Uterus (tissue), 4 donors: Measurements from ENCODE around the gene COL4A1. TPM values are rescaled to one million over a fixed set of nuclear protein-coding genes. Genes with fewer than 3 reads are reported as not detected.

Source experiments
- DNase-seq, 2 donors: peaks; one replicate each; pipeline ENCODE4 v3.0.0-alpha.2; 2019 to 2020
- H3K27ac ChIP-seq, 2 donors: fragments of 200-600 bp; sonication (generic); 1 replicate in 1 of 2; 2 replicates in 1 of 2; pipeline ENCODE4 v1.5.1; 2016 to 2018
- H3K27me3 ChIP-seq, 2 donors: fragments of 200-600 bp; sonication (generic); one replicate each; pipeline ENCODE4 v1.5.1; 2018 to 2019; ENCODE audit warnings: control low read depth in 1 of 2
- H3K36me3 ChIP-seq, 2 donors: fragments of 200-600 bp; sonication (generic); one replicate each; pipeline ENCODE4 v1.5.1; 2019; ENCODE audit warnings: control low read depth in 1 of 2
- H3K4me1 ChIP-seq, 2 donors: fragments of 200-600 bp; sonication (generic); one replicate each; pipeline ENCODE4 v1.5.1; 2018 to 2019; ENCODE audit warnings: control low read depth in 1 of 2
- H3K4me3 ChIP-seq, 2 donors: fragments of 200-600 bp; sonication (generic); 1 replicate in 1 of 2; 2 replicates in 1 of 2; pipeline ENCODE4 v1.5.1; 2018 to 2019; ENCODE audit warnings: mild to moderate bottlenecking in 1 of 2
- H3K9me3 ChIP-seq, 2 donors: fragments of 200-600 bp; sonication (generic); one replicate each; pipeline ENCODE4 v1.5.1; 2019; ENCODE audit warnings: control low read depth in 1 of 2
- CTCF ChIP-seq, 4 experiments: fragments of 200-600 bp in 2 of 4; fragments of 450-650 bp in 2 of 4; sonication (generic) in 2 of 4; IDR thresholded peaks; one replicate each; pipeline ENCODE4 v1.5.1; 2016 to 2019; ENCODE audit warnings: antibody characterized with exemption in 4 of 4, mild to moderate bottlenecking in 2 of 4, moderate library complexity in 1 of 4
- POLR2A ChIP-seq, 2 donors: fragments of 450-650 bp; IDR thresholded peaks; one replicate each; pipeline ENCODE4 v1.6.1; 2016; ENCODE audit warnings: antibody characterized with exemption in 2 of 2, mild to moderate bottlenecking in 1 of 2, moderate library complexity in 1 of 2
- intact Hi-C: fragments of 100-400 bp; cut with DNase I; formaldehyde crosslinking; loops from one replicate; pipeline ENCODE4 v1.15.1; 2023; ENCODE audit warnings: low total_unique reads
- total RNA-seq, 4 donors: library from RNA; depleted of rRNA in 3 of 4; stranded (reverse); fragments of >200 nt in 3 of 4; gene quantifications; one replicate each; pipeline versions ENCODE4 v1.1.0 to v1.2.4, GENCODE V29; 2014 to 2023
- donor health status: DM: yes; HTN: yes; CAD: no.

The COL4A1 gene
- total RNA-seq, 4 donors from 2014 or later = 164 to 737 (median 209) TPM

- intact Hi-C loops = no loop called here
- no peak for DNase-seq
- no peak overlapping the region for H3K4me3 ChIP-seq
- H3K9me3 ChIP-seq = no peaks in the 10 kb centered on the region
- no peak overlapping the region for H3K27ac ChIP-seq
- H3K36me3 ChIP-seq = no peaks in the 10 kb centered on the region
- H3K4me1 ChIP-seq = peaks cover 0 to 10% of the 10 kb centered on the region in 2 donors
- TF ChIP-seq CTCF (IDR thresholded peaks at IDR 0.05) (no peak), POLR2A (IDR thresholded peaks at IDR 0.05) (no peak)
- no peaks in the 10 kb centered on the region for H3K27me3 ChIP-seq
Observed at GRCh38 chr13:110212529-110212928, 94.4 kb downstream of the COL4A1 start.

GRCh38 chr13:110211735-110212134, 95.2 kb downstream of the COL4A1 start:
- no peaks in the 10 kb centered on the region for H3K9me3 ChIP-seq
- no peak overlapping the region for H3K27ac ChIP-seq
- no peak for TF ChIP-seq POLR2A (IDR thresholded peaks at IDR 0.05)
- TF ChIP-seq CTCF (IDR thresholded peaks at IDR 0.05) = no peak
- intact Hi-C loops = no loop called here
- no peak for DNase-seq
- H3K36me3 ChIP-seq = no peaks in the 10 kb centered on the region
- H3K4me1 ChIP-seq = peaks cover 0 to 7% of the 10 kb centered on the region in 2 donors
- H3K4me3 ChIP-seq = no peak overlapping the region
- no peaks in the 10 kb centered on the region for H3K27me3 ChIP-seq

GRCh38 chr13:110211046-110211445, 95.9 kb downstream of the COL4A1 start:
- no peak for TF ChIP-seq POLR2A (IDR thresholded peaks at IDR 0.05)
- TF ChIP-seq CTCF (IDR thresholded peaks at IDR 0.05) = no peak
- no peaks in the 10 kb centered on the region for H3K36me3 ChIP-seq
- peaks cover 0 to under 1% of the 10 kb centered on the region in 2 donors for H3K4me1 ChIP-seq
- H3K27me3 ChIP-seq = no peaks in the 10 kb centered on the region
- no peak overlapping the region for H3K4me3 ChIP-seq
- no peaks in the 10 kb centered on the region for H3K9me3 ChIP-seq
- no peak for DNase-seq
- intact Hi-C loops = no loop called here
- H3K27ac ChIP-seq = no peak overlapping the region

GRCh38 chr13:110210604-110210985, 96.4 kb downstream of the COL4A1 start:
- H3K36me3 ChIP-seq = no peaks in the 10 kb centered on the region
- no peak for TF ChIP-seq CTCF (IDR thresholded peaks at IDR 0.05)
- TF ChIP-seq POLR2A (IDR thresholded peaks at IDR 0.05) = no peak
- intact Hi-C loops = no loop called here
- no peaks in the 10 kb centered on the region for H3K4me1 ChIP-seq
- H3K4me3 ChIP-seq = no peak overlapping the region
- H3K9me3 ChIP-seq = no peaks in the 10 kb centered on the region
- H3K27ac ChIP-seq = no peak overlapping the region
- H3K27me3 ChIP-seq = no peaks in the 10 kb centered on the region
- no peak for DNase-seq

- H3K9me3 ChIP-seq = no peaks in the 10 kb centered on the region
- H3K27me3 ChIP-seq = no peaks in the 10 kb centered on the region
- DNase-seq = no peak
- H3K27ac ChIP-seq = no peak overlapping the region
- intact Hi-C loops = no loop called here
- no peaks in the 10 kb centered on the region for H3K4me1 ChIP-seq
- no peaks in the 10 kb centered on the region for H3K36me3 ChIP-seq
- H3K4me3 ChIP-seq = no peak overlapping the region
- TF ChIP-seq POLR2A (IDR thresholded peaks at IDR 0.05) = no peak
- TF ChIP-seq CTCF (IDR thresholded peaks at IDR 0.05) = no peak
Observed at GRCh38 chr13:110209950-110210603, 96.9 kb downstream of the COL4A1 start.
